HL-60 (cell line): ENCODE results near the gene ZNF764.

ENCODE experiments used
- CTCF ChIP-seq: IDR thresholded peaks from one replicate; pipeline ENCODE4 v1.5.1; 2011; ENCODE audit warnings: low read length, control low read depth, inconsistent platforms; ENCODE audit not compliant: insufficient read depth
- GABPA ChIP-seq: IDR thresholded peaks from 2 replicates; pipeline ENCODE4 v1.6.1; 2012; ENCODE audit warnings: low read depth
- POLR2AphosphoS5 ChIP-seq: IDR thresholded peaks from 2 replicates; pipeline ENCODE4 v1.6.1; 2012; ENCODE audit warnings: low read depth
- SPI1 ChIP-seq: IDR thresholded peaks from 2 replicates; pipeline ENCODE4 v1.6.1; 2012; ENCODE audit warnings: low read depth, mild to moderate bottlenecking, borderline replicate concordance
- TF ChIP-seq, protein P1 (sequence below): IDR thresholded peaks from 2 replicates; pipeline ENCODE4 v1.6.1; 2012; ENCODE audit warnings: low read depth; ENCODE audit not compliant: insufficient replicate concordance

- TF ChIP-seq CTCF (no peak), POLR2AphosphoS5 (no peak), GABPA (no peak), SPI1 (no peak)
- TF ChIP-seq, protein P1, sequence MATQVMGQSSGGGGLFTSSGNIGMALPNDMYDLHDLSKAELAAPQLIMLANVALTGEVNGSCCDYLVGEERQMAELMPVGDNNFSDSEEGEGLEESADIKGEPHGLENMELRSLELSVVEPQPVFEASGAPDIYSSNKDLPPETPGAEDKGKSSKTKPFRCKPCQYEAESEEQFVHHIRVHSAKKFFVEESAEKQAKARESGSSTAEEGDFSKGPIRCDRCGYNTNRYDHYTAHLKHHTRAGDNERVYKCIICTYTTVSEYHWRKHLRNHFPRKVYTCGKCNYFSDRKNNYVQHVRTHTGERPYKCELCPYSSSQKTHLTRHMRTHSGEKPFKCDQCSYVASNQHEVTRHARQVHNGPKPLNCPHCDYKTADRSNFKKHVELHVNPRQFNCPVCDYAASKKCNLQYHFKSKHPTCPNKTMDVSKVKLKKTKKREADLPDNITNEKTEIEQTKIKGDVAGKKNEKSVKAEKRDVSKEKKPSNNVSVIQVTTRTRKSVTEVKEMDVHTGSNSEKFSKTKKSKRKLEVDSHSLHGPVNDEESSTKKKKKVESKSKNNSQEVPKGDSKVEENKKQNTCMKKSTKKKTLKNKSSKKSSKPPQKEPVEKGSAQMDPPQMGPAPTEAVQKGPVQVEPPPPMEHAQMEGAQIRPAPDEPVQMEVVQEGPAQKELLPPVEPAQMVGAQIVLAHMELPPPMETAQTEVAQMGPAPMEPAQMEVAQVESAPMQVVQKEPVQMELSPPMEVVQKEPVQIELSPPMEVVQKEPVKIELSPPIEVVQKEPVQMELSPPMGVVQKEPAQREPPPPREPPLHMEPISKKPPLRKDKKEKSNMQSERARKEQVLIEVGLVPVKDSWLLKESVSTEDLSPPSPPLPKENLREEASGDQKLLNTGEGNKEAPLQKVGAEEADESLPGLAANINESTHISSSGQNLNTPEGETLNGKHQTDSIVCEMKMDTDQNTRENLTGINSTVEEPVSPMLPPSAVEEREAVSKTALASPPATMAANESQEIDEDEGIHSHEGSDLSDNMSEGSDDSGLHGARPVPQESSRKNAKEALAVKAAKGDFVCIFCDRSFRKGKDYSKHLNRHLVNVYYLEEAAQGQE: no peak
Measured at GRCh38 chr16:30582611-30583340, 24.6 kb upstream of the ZNF764 start.
